Suprapubic skin (tissue), 4 donors: ENCODE results near the gene RAD51C. TPM values are rescaled to one million over a fixed set of nuclear protein-coding genes. Genes with fewer than 3 reads are reported as not detected.
A peak's percentile ranks its signal among the peaks of the same experiment; 100 is the strongest.

Experiments used
- DNase-seq, 2 donors: peaks; one replicate each; pipeline ENCODE4 v3.0.0-alpha.2; 2019; ENCODE audit warnings: low spot score in 2 of 2
- H3K27ac ChIP-seq: fragments of 200-600 bp; sonication (generic); one replicate; pipeline ENCODE4 v1.5.1; 2019
- H3K27me3 ChIP-seq: fragments of 200-600 bp; sonication (generic); one replicate; pipeline ENCODE4 v1.5.1; 2019
- H3K36me3 ChIP-seq: fragments of 200-600 bp; sonication (generic); one replicate; pipeline ENCODE4 v1.5.1; 2019
- H3K4me1 ChIP-seq: fragments of 200-600 bp; sonication (generic); one replicate; pipeline ENCODE4 v1.5.1; 2019
- H3K4me3 ChIP-seq: fragments of 200-600 bp; sonication (generic); one replicate; pipeline ENCODE4 v1.5.1; 2019; ENCODE audit warnings: mild to moderate bottlenecking
- H3K9me3 ChIP-seq: fragments of 200-600 bp; sonication (generic); one replicate; pipeline ENCODE4 v1.5.1; 2019
- CTCF ChIP-seq, 2 donors: fragments of 200-600 bp in 1 of 2; fragments of 450-650 bp in 1 of 2; sonication (generic) in 1 of 2; IDR thresholded peaks; one replicate each; pipeline ENCODE4 v1.5.1; 2016 to 2019; ENCODE audit warnings: antibody characterized with exemption in 2 of 2, mild to moderate bottlenecking in 1 of 2, moderate library complexity in 1 of 2
- EP300 ChIP-seq: sonication (generic); formaldehyde crosslinking; IDR thresholded peaks from one replicate; pipeline ENCODE4 v1.6.1; 2017; ENCODE audit warnings: antibody characterized with exemption
- POLR2A ChIP-seq, 2 donors: fragments of 450-650 bp; IDR thresholded peaks; one replicate each; pipeline ENCODE4 v1.6.1; 2017; ENCODE audit warnings: antibody characterized with exemption in 2 of 2, mild to moderate bottlenecking in 2 of 2, moderate library complexity in 2 of 2
- POLR2AphosphoS5 ChIP-seq, 3 donors: sonication (generic); formaldehyde crosslinking; IDR thresholded peaks; one replicate each; pipeline ENCODE4 v1.6.1; 2017; ENCODE audit warnings: antibody characterized with exemption in 3 of 3
- WGBS: methylation state at CpG from one replicate; pipeline ENCODE4 v1.1.5; 2018; 5-methylcytosine and 5-hydroxymethylcytosine counted together
- total RNA-seq, 4 donors: library from RNA; depleted of rRNA; stranded (reverse); fragments of >200 nt; gene quantifications; one replicate each; pipeline ENCODE4 v1.1.0, GENCODE V29; 2016

RAD51C gene
- total RNA-seq, 4 donors from 2014 or later, result 9.5 to 21.2 (median 11.8) TPM

GRCh38 chr17:58706351-58707140 is 14.1 kb downstream of the RAD51C start:
- H3K27me3 ChIP-seq, result no peaks in the 10 kb centered on the region
- no peak overlapping the region for H3K27ac ChIP-seq
- TF ChIP-seq POLR2A (IDR thresholded peaks at IDR 0.05), result no peak
- no peak for TF ChIP-seq EP300
- TF ChIP-seq CTCF (IDR thresholded peaks at IDR 0.05), result no peak
- TF ChIP-seq POLR2AphosphoS5 (IDR thresholded peaks at IDR 0.05), result no peak
- H3K36me3 ChIP-seq, result peaks cover 15% of the 10 kb centered on the region
- DNase-seq, result no peak
- no peaks in the 10 kb centered on the region for H3K9me3 ChIP-seq
- no peak overlapping the region for H3K4me3 ChIP-seq
- H3K4me1 ChIP-seq, result no peaks in the 10 kb centered on the region
- 61% methylated on average over 3 of the region's 3 CpGs for WGBS

GRCh38 chr17:58710948-58711552 is 18.6 kb downstream of the RAD51C start:
- TF ChIP-seq CTCF (IDR thresholded peaks at IDR 0.05) (peak; percentile 40 to 54), EP300 (no peak)
- H3K27me3 ChIP-seq, result no peaks in the 10 kb centered on the region
- H3K27ac ChIP-seq, result no peak overlapping the region
- H3K4me1 ChIP-seq, result no peaks in the 10 kb centered on the region
- WGBS, result 53% methylated on average over 4 of the region's 4 CpGs
- no peak overlapping the region for H3K4me3 ChIP-seq
- H3K9me3 ChIP-seq, result no peaks in the 10 kb centered on the region
- H3K36me3 ChIP-seq, result peaks cover 30% of the 10 kb centered on the region
- no peak for DNase-seq

GRCh38 chr17:58722274-58722673 is 29.9 kb downstream of the RAD51C start:
- H3K27ac ChIP-seq, result no peak overlapping the region
- no peaks in the 10 kb centered on the region for H3K27me3 ChIP-seq
- H3K4me1 ChIP-seq, result no peaks in the 10 kb centered on the region
- H3K9me3 ChIP-seq, result no peaks in the 10 kb centered on the region
- no peak for TF ChIP-seq POLR2A (IDR thresholded peaks at IDR 0.05)
- WGBS, result 78% methylated on average over 1 of the region's 1 CpG
- DNase-seq, result no peak
- H3K4me3 ChIP-seq, result no peak overlapping the region
- peaks cover 14% of the 10 kb centered on the region for H3K36me3 ChIP-seq

GRCh38 chr17:58722696-58723095 is 30.3 kb downstream of the RAD51C start:
- H3K36me3 ChIP-seq, result peaks cover 14% of the 10 kb centered on the region
- TF ChIP-seq POLR2A (IDR thresholded peaks at IDR 0.05) (no peak), EP300 (no peak), CTCF (IDR thresholded peaks at IDR 0.05) (no peak), POLR2AphosphoS5 (IDR thresholded peaks at IDR 0.05) (no peak)
- WGBS, result 100% methylated on average over 2 of the region's 2 CpGs

GRCh38 chr17:58728798-58729197 is 36.4 kb downstream of the RAD51C start:
- no peaks in the 10 kb centered on the region for H3K27me3 ChIP-seq
- no peak overlapping the region for H3K27ac ChIP-seq
- H3K36me3 ChIP-seq, result peaks cover 11% of the 10 kb centered on the region
- no peaks in the 10 kb centered on the region for H3K4me1 ChIP-seq
- 15% methylated on average over 1 of the region's 1 CpG for WGBS
- no peaks in the 10 kb centered on the region for H3K9me3 ChIP-seq
- no peak for DNase-seq
- TF ChIP-seq POLR2AphosphoS5 (IDR thresholded peaks at IDR 0.05) (no peak), CTCF (IDR thresholded peaks at IDR 0.05) (no peak), EP300 (no peak)
- H3K4me3 ChIP-seq, result no peak overlapping the region

More at GRCh38 chr17:58722696-58723095, 30.3 kb downstream of the RAD51C start:
- no peaks in the 10 kb centered on the region for H3K4me1 ChIP-seq
- no peak overlapping the region for H3K4me3 ChIP-seq
- no peaks in the 10 kb centered on the region for H3K27me3 ChIP-seq
- no peaks in the 10 kb centered on the region for H3K9me3 ChIP-seq
- H3K27ac ChIP-seq, result no peak overlapping the region
- no peak for DNase-seq
